NCI-H226 (cell line): Measurements from ENCODE around the gene AJUBA.
A peak's percentile ranks its signal among the peaks of the same experiment; 100 is the strongest.
"Not testable (repeated sequence)": the region's sequence is repeated elsewhere in the genome, so short reads cannot be mapped to it uniquely, and the experiment has no call there.

Experiments
- DNase-seq: peaks from one replicate; pipeline ENCODE4 v3.0.0-alpha.2; 2015

The AJUBA gene

GRCh38 chr14:22982477-22983245, at the start of gene AJUBA:
Gene AJUBA, minus strand, starts transcription at chr14:22982551. Its CDS starts 285 bp downstream, at chr14:22982266.
- DNase-seq, result peak; percentile 97

DNA sequence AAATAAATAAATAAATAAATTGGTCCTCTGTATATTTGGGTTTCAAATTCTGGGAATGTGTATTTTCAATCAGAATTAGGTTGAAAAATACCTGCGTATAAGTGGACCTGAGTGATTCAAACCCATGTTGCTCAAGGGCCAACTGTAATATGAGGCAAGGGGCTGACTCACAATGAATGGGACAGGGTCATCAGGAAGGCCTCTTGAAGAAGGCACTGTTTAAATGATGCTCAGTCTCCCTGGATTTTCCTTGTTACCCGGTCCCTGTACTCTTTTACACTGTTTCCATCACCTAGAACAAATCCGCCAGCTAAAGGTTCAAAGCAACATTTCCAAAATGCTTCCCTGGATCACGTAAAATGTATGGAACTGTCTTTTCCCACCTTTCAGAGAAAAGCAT, 48.6 kb upstream of the AJUBA start:
- DNase-seq, result no peak

GRCh38 chr14:23028799-23029198, 46.4 kb upstream of the AJUBA start:
- no peak for DNase-seq

DNA sequence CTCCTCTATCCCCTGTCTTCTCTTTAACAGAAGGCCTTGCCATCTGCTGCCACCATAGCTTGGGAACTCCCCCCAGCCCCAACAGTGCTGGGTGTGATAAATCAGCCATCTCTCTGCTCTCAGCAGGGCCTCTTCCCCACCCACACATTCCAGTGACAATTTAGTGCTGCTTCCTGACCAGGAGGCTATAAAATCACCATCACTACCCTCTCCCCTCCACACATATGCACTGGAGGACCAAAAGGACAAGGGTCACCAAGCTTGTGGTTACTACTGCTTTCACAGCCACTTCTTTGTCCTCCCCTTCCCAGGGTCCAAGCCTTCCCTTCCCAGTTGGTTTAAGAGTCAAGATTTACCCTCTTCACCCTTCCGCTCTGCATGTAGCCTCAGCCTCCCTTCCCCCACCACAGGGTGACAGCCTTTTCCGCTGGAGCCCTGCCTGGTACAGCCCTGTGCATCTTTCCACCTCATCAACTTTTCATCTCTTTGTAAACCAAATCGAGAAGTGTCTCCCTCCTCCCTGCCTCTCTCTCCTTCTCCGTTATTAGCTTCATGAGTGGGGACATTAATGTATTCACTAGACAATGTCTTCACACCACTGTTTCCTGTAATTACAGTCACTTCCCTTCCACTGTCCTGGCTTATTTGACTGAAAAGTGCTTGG, 42.9 kb upstream of the AJUBA start:
- DNase-seq, result no peak

DNA sequence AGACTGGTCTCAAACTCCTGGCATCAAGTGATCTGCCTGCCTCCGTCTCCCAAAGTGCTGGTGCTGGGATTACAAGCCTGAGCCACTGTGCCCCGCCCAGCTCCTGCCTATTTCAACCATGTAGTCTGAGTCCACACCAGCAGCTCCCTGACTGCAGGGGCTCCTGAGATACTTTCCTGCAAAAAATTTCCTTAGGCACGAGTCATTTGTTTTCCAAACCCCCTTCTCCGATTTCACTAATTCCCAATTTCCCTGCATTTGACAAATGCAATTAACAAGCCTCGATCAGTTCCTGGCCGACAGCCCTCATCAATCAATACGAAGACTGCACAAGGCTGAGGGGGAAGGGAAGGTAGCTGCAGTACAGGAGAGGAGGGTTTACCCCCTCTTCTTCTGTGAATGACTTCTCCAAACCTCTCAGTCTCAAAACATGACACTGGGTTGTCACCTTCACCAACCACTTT, 42.3 kb upstream of the AJUBA start:
- DNase-seq, result no peak

DNA sequence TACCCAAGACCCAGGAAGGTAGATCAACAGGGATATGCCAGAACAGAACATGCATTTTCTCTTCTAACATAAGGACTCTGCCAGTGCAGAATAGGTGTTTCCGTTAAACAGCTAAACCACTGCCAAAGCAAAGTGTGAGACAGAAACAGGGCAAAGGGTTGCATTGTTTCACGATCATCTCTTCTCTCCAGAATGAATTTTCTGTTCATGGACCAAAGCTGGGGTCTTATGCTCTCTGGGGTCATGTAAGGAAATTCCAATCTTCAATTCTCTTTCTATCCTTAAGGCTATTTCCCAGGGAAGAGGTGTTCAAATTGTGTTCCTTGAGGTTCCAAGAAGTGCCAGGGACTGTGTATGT, 41.4 kb upstream of the AJUBA start:
- no peak for DNase-seq

- DNase-seq, result no peak
Observed at GRCh38 chr14:23023022-23023794, 40.9 kb upstream of the AJUBA start.

DNA sequence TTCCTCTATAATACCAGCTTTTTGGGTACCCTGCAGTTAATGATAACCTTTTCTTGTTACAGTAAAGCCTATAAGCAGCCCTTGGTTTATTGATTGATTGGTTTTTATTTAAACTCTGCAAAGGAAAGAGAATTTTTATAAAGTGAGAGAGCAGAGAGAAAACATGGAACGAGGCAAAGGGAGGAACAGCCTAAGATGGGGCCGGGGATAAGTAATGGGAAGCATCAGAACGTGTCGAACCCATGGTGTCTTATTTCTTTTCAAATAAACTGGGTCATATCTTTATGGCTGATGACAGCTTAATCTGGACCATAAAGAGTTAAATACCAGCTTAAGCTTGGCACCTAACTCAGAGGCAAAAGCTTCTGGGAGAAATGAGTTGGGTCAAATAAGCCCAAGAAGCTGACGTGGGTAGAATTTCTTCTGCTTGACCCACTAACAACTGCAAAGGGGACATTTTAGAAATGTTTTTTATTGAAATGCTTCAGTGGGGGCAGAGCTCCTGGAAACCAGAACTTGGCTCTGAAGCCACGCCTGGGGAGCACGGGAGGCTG, 39.6 kb upstream of the AJUBA start:
- no peak for DNase-seq

- DNase-seq, result no peak
Observed at GRCh38 chr14:23021434-23021833, 39.1 kb upstream of the AJUBA start.

DNA sequence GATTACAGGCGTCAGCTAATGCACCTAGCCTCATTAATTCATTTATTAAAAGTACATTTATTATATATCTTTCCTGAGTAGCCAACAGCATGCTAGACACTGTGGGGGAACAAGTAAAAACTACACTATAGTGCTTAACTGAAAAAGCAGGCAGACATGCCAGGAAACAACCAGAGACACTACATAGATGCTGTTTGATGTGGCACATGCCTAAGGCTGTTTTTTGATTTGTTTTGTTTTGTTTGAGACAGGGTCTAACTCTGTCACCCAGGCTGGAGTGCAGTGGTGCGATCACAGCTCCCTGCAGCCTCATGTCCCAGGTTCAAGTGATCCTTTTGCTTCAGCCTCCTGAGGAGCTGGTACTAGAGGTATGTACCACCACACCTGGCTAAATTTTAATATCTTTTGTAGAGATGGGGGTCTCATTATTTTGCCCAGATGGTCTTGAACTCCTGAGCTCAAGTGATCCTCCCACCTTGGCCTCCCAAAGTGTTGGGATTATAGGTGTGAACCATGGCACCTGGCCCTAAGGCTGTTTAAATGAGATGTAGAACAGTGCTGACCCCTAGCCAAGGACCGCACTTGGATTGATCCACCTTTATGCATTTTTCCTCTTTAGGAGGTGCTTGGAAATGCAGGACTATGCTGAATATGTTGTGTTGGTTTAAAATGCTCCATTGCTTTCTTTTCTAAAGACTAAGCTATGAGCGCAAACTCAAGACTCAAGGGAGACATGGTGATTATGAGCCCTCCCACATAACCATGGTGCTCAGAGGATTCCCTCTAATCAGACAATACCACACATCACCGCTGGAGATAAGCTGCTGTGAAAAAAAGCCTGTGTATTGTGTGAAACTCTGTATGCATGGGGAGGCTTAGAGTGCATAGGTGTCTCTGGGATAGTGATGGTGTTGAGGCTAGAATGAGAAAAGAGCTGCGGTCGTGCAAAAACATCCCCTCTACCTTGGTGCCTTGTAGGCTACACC, 38.1 kb upstream of the AJUBA start:
- DNase-seq, result no peak

DNA sequence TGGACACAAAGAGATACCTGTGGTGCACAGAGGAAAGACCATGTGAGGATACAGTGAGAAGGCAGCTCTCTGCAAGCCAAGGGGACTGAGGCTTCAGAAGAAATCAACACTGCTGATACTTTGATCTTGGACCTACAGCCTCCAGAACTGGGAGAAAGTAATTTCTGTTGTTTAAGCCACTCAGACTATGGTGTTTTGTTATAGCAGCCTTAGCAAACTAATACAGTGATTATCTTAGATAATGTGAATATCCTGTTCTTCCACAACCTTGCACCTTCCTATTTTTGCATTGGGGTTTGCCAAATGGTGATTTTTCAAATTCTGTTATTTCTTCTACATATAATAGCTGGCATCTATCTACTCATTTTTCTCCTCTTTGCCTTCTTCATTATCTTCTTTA, 35.8 kb upstream of the AJUBA start:
- no peak for DNase-seq

- no peak for DNase-seq
Observed at GRCh38 chr14:23017091-23017490, 34.7 kb upstream of the AJUBA start.

GRCh38 chr14:23015618-23016017, 33.3 kb upstream of the AJUBA start:
- DNase-seq, result no peak

- not testable (repeated sequence) for DNase-seq
Observed at GRCh38 chr14:23013749-23014054, 31.4 kb upstream of the AJUBA start.

DNA sequence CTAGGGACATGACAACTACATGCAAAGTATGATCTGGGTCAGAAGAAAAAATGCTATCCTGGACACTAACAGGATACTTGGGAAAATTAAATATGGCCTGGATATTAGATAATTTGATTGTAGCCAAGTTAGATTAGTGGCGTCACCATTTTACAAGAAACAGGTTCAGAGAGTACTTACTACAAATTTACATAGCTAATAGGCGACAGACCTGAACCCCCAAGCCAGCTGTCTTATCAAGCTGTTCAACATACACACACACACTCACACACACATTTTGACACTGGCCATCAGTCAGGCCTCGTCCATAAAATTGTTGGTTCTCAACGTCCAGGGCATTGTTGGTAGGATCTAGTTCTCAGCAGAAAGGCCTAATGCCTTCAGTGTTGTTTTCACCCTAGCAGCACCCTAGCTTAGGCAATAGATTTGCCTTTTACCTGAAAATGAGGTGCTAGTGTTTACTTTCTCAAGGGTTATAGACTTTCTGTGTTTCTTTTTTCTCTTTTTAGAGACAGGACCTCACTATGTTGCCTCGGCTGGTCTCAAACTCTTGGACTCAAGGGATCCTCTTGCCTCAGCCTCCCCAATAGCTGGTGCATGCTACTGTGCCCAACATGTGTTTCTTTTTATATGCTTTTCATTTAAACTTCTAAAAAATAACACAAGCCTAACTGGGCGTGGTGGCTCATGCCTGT, 30.9 kb upstream of the AJUBA start:
- no peak for DNase-seq

GRCh38 chr14:23009939-23010726, 27.8 kb upstream of the AJUBA start, which contains the start of gene C14orf93:
Gene C14orf93, minus strand, starts transcription at chr14:23010143. Its CDS starts 11,120 bp downstream, at chr14:22999023.
- DNase-seq, result peak; percentile 62

DNA sequence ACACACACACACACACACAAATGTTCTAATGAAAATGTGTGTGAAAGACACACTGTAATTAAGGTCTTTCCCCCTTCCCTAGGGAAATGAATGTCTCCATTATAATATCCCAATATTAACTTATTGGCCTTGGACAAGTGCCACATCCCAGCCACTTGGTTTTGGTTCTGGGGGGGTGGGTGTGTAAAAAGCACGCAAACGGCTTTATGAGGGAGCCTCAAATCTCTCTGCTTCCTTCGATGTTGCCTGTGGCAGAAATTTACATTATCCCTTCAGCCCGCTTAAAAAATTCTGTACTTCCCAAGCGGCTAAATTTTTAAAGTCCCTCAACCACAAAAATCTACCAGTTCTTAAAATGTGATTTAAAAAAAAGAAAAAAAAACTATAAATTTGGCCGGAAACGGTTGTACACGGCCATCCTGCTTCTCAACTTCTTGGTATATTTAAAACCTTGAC, 27.2 kb upstream of the AJUBA start:
- DNase-seq, result no peak

GRCh38 chr14:23008831-23009230, 26.5 kb upstream of the AJUBA start:
- no peak for DNase-seq

DNA sequence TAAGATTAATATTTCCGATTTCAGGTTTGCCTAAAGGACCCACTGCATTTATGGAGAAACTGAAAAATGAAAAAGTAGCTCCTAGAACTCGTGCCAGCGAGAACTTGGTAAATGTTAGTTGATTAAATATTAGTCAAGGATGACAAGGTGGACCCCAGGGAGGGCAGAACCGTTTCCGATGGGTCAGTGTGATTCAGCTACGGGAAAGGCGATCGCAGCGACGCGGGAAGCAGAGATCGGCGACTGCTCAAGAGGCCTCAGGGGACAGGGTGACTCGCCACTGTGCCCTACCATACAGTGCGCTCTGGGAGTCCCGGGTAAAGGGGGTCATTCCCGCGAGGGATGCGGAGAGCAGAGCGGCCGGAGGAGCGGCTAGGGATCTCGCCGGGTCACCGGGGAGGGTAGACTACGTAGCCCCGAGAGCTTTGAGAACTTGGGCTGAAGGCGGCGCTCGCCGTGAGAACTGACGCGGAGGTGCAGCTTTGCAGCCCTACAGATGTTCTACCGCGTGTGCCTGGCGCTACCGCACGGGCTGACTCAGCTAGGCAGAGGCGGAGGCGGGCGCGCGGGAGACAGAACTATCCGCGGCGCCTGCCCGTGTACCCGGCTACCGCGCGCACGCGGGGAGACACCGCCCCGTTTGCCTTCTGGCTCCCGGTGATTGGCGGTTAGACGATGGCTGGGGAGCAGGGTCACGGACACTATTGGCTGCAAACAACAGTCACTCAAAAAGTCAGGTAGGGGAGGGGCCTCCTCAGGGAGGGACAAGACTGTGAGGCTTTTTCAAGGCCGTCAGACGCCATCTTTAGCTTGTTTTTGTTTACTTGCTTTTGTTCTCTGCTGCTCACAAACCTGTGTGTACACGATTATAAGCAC, 24.4 kb upstream of the AJUBA start:
- DNase-seq, result peak; percentile 95

DNA sequence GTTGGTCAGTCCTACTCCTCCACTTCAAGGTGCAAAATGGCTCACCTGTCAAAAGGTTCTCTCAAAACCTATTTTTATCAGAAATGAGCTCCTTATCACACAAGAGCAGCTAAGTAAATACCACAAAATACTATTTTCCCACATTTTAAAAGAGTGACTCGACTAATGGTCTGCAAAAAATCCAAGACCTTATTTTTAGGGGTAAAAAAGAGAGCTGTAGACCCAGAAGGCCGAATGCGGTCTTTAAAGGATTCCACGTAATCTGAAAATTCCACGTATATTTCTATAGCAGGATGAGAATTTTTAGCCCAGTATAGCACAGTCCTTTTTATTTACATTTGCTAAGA, 23.8 kb upstream of the AJUBA start:
- no peak for DNase-seq
